A673 (cell line): ENCODE data around the gene LCE4A.

ENCODE experiments used
- CTCF ChIP-seq: fragments of 300-800, 200-600 bp; sonication (generic); conservative IDR thresholded peaks from 2 replicates; pipeline ENCODE4 v1.5.1; 2017; ENCODE audit warnings: low read depth, mild to moderate bottlenecking, antibody characterized with exemption, low read length, moderate library complexity, mixed read lengths
- EZH2 ChIP-seq: fragments of 200-600 bp; sonication (generic); IDR thresholded peaks from 2 replicates; pipeline ENCODE4 v1.6.1; 2017; ENCODE audit warnings: borderline replicate concordance, low read depth, mild to moderate bottlenecking, mixed read lengths, antibody characterized with exemption, low read length; ENCODE audit not compliant: poor library complexity, severe bottlenecking

DNA sequence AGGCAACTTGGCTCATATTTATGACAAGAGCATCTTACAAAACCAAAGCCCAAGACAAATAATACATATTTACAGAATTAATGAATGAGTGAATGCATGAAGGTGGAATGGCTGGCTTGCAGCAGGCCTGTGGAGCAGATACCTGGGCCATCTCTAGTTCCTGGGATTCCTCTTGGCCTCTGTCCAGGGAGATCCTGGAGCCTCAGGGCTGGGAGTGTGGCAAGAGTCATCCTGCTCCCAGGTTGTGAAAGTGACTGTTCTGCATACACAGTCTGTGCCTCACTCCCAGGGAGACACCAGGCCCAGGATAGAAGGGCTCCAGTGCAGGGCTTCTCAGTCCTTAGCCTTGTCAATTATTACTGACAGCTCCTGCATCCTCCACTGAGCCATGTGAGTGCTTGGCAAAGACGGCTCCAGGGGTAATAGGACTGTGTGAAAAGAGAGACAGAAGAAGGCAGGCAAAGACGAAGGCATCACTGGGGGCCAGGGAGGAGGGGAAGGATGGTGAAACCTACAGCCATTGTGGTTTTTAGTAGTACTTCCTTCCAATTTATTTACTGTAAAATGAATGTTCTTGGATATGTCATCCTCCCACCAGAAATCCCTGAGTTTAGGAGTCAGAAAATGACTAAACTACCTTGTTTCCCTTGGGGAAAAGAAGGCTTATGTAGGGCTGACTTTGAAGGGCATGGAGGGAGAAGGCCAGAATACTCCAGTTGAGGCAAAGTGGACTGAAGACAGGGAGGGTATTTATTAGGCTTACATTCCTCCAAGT, 35.6 kb downstream of the LCE4A start:
- no peak for TF ChIP-seq CTCF
- TF ChIP-seq EZH2, result no peak
